ENCODE measurements around the gene ARHGEF7. TPM values are rescaled to one million over a fixed set of nuclear protein-coding genes. Genes with fewer than 3 reads are reported as not detected.

Gene ARHGEF7
- total RNA-seq, 1 experiment from 2014 or later = 47.3 TPM

DNA sequence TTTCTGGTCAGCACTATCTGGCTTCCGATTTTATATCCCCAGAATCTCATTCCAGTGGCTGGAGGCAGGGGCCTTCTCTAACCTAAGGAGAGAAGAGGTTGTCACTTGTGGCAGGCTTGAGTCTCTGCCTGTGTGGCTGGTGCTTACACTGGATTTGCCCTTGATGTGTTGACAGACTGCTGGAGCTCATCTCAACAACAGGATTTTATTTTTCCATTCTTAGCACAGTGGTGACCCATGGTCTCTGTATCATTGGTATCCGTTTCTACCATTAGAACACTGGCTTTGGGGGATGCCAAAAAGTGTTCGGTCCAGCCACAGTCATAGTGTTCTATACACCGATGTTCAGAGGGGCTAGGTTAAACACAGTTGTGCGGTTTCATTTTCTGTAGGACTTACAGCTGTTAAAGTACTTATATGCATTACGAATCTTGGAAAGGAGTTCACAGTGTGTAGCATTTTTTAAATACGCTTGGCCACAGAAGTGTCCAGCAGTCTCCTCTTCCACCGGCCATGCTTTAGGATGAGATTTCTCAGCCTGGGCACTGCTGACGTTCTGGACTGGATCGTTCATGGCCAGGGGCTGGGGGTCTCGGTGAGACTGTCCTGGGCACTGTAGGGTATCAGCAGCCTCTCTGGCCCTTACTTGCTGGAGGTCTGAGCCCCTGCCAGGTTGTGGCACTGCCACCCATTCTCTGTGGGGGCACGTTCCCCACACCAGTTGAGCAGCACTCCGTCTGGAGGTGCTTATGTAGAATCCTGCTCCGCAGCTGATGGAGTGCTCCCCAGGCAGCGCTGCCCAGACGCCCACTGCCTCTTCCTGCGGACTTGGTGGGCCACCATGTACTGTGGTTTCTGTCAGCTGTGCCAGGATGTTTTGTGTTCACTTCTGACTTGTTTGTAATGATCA lies 163.9 kb downstream of the ARHGEF7 start:
- no peaks in the 10 kb centered on the region for H3K27me3 Mint-ChIP-seq (ENCODE audit: low read depth)
- DNase-seq (ENCODE audit: low spot score) (no peak), ATAC-seq (no peak)
- no peak overlapping the region for H3K4me3 Mint-ChIP-seq
- H3K4me1 Mint-ChIP-seq = no peaks in the 10 kb centered on the region
- ChIA-PET CTCF (no interaction called here), POLR2A (no interaction called here)
- H3K27ac Mint-ChIP-seq = no peak overlapping the region
- TF ChIP-seq ZNF121 (CRISPR knock-in tag; IDR thresholded peaks at IDR 0.05) (no peak), ZNF425 (CRISPR knock-in tag; conservative IDR thresholded peaks at IDR 0.05) (no peak), FOXP4 (CRISPR knock-in tag; IDR thresholded peaks at IDR 0.05) (no peak), ZNF317 (CRISPR knock-in tag; IDR thresholded peaks at IDR 0.05; ENCODE audit: borderline replicate concordance, low read depth) (no peak), ZNF396 (CRISPR knock-in tag; IDR thresholded peaks at IDR 0.05; ENCODE audit: borderline replicate concordance) (no peak), KAT7 (CRISPR knock-in tag; IDR thresholded peaks at IDR 0.05; ENCODE audit: borderline replicate concordance) (no peak), HMGXB4 (CRISPR knock-in tag; IDR thresholded peaks at IDR 0.05) (no peak), SOX15 (CRISPR knock-in tag; IDR thresholded peaks at IDR 0.05) (no peak), IRF2 (CRISPR knock-in tag; IDR thresholded peaks at IDR 0.05; ENCODE audit: borderline replicate concordance, low read depth) (no peak), MLX (CRISPR knock-in tag; IDR thresholded peaks at IDR 0.05) (no peak), E2F4 (CRISPR knock-in tag; IDR thresholded peaks at IDR 0.05; ENCODE audit: borderline replicate concordance, low read depth) (no peak), ETV6 (CRISPR knock-in tag; IDR thresholded peaks at IDR 0.05) (no peak), CREB1 (CRISPR knock-in tag; IDR thresholded peaks at IDR 0.05) (no peak), JAZF1 (CRISPR knock-in tag; IDR thresholded peaks at IDR 0.05) (no peak), CBFB (CRISPR knock-in tag; IDR thresholded peaks at IDR 0.05; ENCODE audit: low read depth) (no peak), OVOL2 (CRISPR knock-in tag; IDR thresholded peaks at IDR 0.05; ENCODE audit: borderline replicate concordance) (no peak)
- TF ChIP-seq, protein P1, sequence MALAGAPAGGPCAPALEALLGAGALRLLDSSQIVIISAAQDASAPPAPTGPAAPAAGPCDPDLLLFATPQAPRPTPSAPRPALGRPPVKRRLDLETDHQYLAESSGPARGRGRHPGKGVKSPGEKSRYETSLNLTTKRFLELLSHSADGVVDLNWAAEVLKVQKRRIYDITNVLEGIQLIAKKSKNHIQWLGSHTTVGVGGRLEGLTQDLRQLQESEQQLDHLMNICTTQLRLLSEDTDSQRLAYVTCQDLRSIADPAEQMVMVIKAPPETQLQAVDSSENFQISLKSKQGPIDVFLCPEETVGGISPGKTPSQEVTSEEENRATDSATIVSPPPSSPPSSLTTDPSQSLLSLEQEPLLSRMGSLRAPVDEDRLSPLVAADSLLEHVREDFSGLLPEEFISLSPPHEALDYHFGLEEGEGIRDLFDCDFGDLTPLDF (CRISPR knock-in tag; IDR thresholded peaks at IDR 0.05) = no peak
- TF ChIP-seq, protein P2, sequence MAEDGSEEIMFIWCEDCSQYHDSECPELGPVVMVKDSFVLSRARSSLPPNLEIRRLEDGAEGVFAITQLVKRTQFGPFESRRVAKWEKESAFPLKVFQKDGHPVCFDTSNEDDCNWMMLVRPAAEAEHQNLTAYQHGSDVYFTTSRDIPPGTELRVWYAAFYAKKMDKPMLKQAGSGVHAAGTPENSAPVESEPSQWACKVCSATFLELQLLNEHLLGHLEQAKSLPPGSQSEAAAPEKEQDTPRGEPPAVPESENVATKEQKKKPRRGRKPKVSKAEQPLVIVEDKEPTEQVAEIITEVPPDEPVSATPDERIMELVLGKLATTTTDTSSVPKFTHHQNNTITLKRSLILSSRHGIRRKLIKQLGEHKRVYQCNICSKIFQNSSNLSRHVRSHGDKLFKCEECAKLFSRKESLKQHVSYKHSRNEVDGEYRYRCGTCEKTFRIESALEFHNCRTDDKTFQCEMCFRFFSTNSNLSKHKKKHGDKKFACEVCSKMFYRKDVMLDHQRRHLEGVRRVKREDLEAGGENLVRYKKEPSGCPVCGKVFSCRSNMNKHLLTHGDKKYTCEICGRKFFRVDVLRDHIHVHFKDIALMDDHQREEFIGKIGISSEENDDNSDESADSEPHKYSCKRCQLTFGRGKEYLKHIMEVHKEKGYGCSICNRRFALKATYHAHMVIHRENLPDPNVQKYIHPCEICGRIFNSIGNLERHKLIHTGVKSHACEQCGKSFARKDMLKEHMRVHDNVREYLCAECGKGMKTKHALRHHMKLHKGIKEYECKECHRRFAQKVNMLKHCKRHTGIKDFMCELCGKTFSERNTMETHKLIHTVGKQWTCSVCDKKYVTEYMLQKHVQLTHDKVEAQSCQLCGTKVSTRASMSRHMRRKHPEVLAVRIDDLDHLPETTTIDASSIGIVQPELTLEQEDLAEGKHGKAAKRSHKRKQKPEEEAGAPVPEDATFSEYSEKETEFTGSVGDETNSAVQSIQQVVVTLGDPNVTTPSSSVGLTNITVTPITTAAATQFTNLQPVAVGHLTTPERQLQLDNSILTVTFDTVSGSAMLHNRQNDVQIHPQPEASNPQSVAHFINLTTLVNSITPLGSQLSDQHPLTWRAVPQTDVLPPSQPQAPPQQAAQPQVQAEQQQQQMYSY (CRISPR knock-in tag; IDR thresholded peaks at IDR 0.05) = no peak
- TF ChIP-seq, protein P3, sequence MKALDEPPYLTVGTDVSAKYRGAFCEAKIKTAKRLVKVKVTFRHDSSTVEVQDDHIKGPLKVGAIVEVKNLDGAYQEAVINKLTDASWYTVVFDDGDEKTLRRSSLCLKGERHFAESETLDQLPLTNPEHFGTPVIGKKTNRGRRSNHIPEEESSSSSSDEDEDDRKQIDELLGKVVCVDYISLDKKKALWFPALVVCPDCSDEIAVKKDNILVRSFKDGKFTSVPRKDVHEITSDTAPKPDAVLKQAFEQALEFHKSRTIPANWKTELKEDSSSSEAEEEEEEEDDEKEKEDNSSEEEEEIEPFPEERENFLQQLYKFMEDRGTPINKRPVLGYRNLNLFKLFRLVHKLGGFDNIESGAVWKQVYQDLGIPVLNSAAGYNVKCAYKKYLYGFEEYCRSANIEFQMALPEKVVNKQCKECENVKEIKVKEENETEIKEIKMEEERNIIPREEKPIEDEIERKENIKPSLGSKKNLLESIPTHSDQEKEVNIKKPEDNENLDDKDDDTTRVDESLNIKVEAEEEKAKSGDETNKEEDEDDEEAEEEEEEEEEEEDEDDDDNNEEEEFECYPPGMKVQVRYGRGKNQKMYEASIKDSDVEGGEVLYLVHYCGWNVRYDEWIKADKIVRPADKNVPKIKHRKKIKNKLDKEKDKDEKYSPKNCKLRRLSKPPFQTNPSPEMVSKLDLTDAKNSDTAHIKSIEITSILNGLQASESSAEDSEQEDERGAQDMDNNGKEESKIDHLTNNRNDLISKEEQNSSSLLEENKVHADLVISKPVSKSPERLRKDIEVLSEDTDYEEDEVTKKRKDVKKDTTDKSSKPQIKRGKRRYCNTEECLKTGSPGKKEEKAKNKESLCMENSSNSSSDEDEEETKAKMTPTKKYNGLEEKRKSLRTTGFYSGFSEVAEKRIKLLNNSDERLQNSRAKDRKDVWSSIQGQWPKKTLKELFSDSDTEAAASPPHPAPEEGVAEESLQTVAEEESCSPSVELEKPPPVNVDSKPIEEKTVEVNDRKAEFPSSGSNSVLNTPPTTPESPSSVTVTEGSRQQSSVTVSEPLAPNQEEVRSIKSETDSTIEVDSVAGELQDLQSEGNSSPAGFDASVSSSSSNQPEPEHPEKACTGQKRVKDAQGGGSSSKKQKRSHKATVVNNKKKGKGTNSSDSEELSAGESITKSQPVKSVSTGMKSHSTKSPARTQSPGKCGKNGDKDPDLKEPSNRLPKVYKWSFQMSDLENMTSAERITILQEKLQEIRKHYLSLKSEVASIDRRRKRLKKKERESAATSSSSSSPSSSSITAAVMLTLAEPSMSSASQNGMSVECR (CRISPR knock-in tag; IDR thresholded peaks at IDR 0.05; ENCODE audit: borderline replicate concordance) = no peak
- peaks cover 47% of the 10 kb centered on the region for H3K36me3 Mint-ChIP-seq
- no peaks in the 10 kb centered on the region for H3K9me3 Mint-ChIP-seq
